GM13977 (cell line): ENCODE data around the gene FHIP1A.

Experiments
- DNase-seq: peaks from one replicate; pipeline ENCODE4 v3.0.0; 2012; ENCODE audit warnings: low spot score
- CTCF ChIP-seq: IDR thresholded peaks from 2 replicates; pipeline ENCODE4 v1.5.1; 2012; ENCODE audit warnings: mild to moderate bottlenecking, control low read depth; ENCODE audit not compliant: insufficient read depth; ENCODE audit errors: extremely low read depth, missing control alignments
- in situ Hi-C: fragments of 300-500 bp; cut with MboI; formaldehyde crosslinking; loops from one replicate; pipeline ENCODE4 v1.12.0; 2022; ENCODE audit warnings: low sequenced_read_pairs, low pct_unique_long_range_greater_than_20kb, mixed read lengths, inconsistent platforms; ENCODE audit not compliant: unreplicated experiment

The FHIP1A gene

GRCh38 chr4:151407018-151407417 is 2.0 kb upstream of the FHIP1A start:
- no peak for TF ChIP-seq CTCF
- in situ Hi-C loops: no loop called here
- no peak for DNase-seq

- in situ Hi-C loops: no loop called here
- peak; percentile 73 for DNase-seq
- no peak for TF ChIP-seq CTCF
Observed at GRCh38 chr4:151407466-151408379, 1.3 kb upstream of the FHIP1A start.

- DNase-seq: peak; percentile 43
Observed at GRCh38 chr4:151408380-151408629, 671 bp upstream of the FHIP1A start.

GRCh38 chr4:151409470-151410313 is 716 bp downstream of the FHIP1A start:
- DNase-seq: no peak
- TF ChIP-seq CTCF: no peak
- in situ Hi-C loops: no loop called here

More at GRCh38 chr4:151408380-151408629, 671 bp upstream of the FHIP1A start:
- no peak for TF ChIP-seq CTCF
- in situ Hi-C loops: no loop called here

- DNase-seq: no peak
- TF ChIP-seq CTCF: no peak
- in situ Hi-C loops: no loop called here
Observed at GRCh38 chr4:151415978-151416377, 7.0 kb downstream of the FHIP1A start.

- no peak for TF ChIP-seq CTCF
- in situ Hi-C loops: no loop called here
- no peak for DNase-seq
Observed at GRCh38 chr4:151417164-151417571, 8.2 kb downstream of the FHIP1A start.
